HG03039 (cell line): ENCODE results near the gene ACTR1B.
"Not testable (repeated sequence)": the region's sequence is repeated elsewhere in the genome, so short reads cannot be mapped to it uniquely, and the experiment has no call there.

Source experiments
- ATAC-seq: cut with Tn5 transposase; IDR thresholded peaks from one replicate; pipeline ENCODE4 v1.9.1; 2021; ENCODE audit warnings: mild to moderate bottlenecking, moderate library complexity; ENCODE audit not compliant: unreplicated experiment

ACTR1B gene

DNA sequence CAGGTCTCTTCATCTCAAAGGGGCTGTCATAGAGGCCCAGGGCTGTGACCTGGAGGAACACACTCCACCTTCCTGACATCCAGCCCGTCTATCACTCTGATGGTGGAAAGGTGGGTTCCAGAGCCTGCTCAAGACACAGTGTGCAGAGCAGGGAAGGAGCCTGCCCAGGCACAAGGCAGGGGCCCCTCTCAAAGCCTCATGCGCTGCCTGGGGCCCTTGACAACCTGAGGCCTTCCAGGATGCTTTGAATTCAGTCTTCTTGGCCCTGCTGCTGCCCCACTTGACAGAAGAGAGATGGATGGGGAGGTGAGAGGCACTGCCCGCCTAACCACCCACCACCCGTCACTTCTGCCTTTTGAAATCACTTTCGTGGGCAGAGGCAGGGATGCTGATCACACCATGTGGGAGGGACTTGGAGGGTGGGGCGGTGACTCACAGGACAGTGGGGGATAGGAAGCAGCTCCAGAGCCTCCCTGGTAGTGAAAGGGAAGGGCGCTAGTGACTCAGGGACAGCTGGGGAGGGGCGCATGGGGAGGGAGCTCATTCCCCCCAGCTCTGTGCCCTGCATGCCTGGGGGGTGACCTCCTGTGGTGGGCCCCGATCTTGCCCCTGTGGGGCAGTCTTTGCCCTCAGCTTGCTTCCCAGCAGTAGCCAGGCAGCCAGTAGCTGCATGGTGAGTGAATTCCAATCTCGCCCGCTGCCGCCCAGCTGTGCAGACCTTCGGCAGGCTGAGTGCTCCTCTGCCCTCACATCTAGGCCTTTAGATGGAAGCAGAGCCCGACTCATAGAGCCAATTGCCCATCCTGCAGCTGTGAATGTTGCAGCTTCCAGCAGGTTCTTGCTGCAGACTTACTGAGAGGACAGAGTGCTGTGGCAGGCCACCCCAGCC is 44.7 kb downstream of the ACTR1B start:
- ATAC-seq: not testable (repeated sequence)

DNA sequence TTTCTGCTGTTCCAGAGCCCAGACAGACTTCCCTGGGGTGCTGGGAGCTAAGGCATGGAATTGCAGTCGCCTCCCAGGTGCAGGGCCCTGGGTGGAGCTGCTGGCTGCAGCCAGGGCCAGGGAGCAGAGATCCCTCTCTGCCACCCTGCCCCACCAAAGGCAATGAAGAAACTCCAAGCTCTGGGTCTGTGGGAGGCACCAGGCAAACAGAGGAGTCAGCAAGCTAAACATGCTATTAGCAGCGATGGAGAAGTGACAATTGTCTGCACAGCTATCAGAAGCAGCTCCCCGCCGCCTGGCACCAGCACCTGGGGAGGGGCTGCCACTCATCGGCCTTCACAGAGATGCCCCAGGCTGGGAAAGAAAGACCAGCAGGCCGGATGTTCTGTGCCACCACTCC is 45.9 kb downstream of the ACTR1B start:
- no peak for ATAC-seq

DNA sequence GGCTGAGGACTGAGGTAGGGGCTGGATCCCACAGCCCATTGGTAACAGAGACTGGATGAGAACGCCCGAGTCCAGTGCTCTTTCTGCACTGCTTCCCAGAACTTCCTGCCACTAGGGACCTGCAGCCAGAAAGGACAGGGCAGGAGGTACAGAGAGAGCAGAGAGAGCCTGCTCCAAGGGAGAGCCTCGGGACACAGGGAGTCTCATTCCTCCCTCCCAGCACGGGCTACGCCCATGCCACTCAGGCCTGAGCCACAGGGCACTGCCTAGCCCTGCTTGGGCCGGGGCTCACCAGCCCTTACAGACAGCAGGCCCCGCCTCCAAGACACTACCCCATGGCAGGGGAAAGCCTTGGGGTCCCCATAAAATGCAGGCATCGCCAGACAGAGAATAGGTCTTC is 48.1 kb downstream of the ACTR1B start:
- not testable (repeated sequence) for ATAC-seq

DNA sequence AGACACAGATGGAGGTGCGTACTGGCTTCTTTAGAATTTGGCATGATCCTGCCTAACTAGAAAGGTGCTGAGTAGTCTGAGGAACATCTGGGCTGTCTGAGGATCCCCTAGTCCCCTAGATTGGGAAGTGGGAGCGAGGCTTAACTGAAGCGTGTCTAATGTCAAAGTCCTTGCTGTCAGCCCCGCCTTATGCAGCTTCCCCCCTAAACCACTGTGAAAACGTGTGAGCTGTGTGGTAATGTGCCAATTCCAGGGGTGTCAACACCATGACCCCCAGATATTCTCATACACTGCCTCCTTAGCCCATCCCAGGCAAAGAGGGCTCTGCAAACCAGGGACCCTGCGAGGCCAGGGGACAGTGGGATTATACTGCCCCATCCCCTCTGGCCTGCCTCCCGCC is 51.9 kb downstream of the ACTR1B start:
- not testable (repeated sequence) for ATAC-seq

DNA sequence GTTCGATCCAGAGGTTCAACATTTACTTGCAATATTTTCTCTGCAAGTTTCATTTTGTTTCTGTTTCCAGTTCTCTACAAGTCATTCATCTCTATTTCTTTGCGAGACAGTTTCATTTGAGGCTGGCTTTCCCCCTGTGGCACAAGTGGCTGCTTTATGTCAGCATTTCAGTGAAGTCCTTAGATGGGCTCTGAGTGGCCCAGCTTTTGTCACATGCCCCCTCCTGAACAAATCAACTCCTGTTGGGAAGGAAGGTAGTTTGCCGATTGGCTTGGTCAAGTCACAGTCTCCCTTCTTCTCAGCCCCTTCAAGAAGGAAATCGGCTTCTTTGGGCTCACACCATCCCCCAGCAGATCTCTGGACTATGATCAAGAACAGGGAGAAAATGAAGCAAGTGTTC is 55.1 kb downstream of the ACTR1B start:
- ATAC-seq: not testable (repeated sequence)
